Measurements from ENCODE around the gene KRT20. TPM values are rescaled to one million over a fixed set of nuclear protein-coding genes. Genes with fewer than 3 reads are reported as not detected.

The KRT20 gene
- polyA plus RNA-seq, 3 donors, result not detected

GRCh38 chr17:40883626-40884334, 1.3 kb downstream of the KRT20 start:
- H3K36me3 ChIP-seq (replicated peaks in 1 of 2; ENCODE audit: control insufficient read depth in 1 of 2, insufficient read depth in 2 of 2, low read length in 2 of 2), result no peaks in the 10 kb centered on the region
- no peak overlapping the region for H3K4me3 Mint-ChIP-seq
- peaks cover 11 to 31% (median 15%) of the 10 kb centered on the region in 3 donors for H3K27me3 Mint-ChIP-seq (ENCODE audit: low read depth in 3 of 3)
- H3K9me3 Mint-ChIP-seq, result peaks cover 0 to 2% (median 0%) of the 10 kb centered on the region in 7 donors
- no peaks in the 10 kb centered on the region for H4K20me1 ChIP-seq (ENCODE audit: insufficient read depth, low read length)
- H3K79me2 ChIP-seq (ENCODE audit: insufficient read depth, low read length), result no peaks in the 10 kb centered on the region
- H3K4me1 ChIP-seq (ENCODE audit: control insufficient read depth in 1 of 2, insufficient read depth in 2 of 2, low read length in 2 of 2), result no peaks in the 10 kb centered on the region
- WGBS (ENCODE audit: insufficient coverage), result 91% methylated on average over 4 of the region's 7 CpGs
- H3K4me2 ChIP-seq (replicated peaks; ENCODE audit: extremely low read depth, low read length, poor library complexity, severe bottlenecking), result no peak overlapping the region
- no peak overlapping the region for H3K27ac Mint-ChIP-seq
- no peak for TF ChIP-seq CTCF (IDR thresholded peaks at IDR 0.05)
- H3K9ac ChIP-seq (ENCODE audit: insufficient read depth, low read length, poor library complexity, severe bottlenecking), result no peak overlapping the region
- H3K9me3 ChIP-seq (replicated peaks in 1 of 2; ENCODE audit: control insufficient read depth in 1 of 2, insufficient read depth in 1 of 2, low read length in 2 of 2), result no peaks in the 10 kb centered on the region
- peaks cover 8 to 14% of the 10 kb centered on the region in 2 donors for H3K27me3 ChIP-seq (ENCODE audit: control insufficient read depth in 2 of 2, insufficient read depth in 2 of 2, low read length in 2 of 2)
- H3K27ac ChIP-seq (ENCODE audit: low read depth in 1 of 2, low read length in 2 of 2), result no peak overlapping the region
- no peak overlapping the region for H3K4me3 ChIP-seq (replicated peaks in 1 of 3; ENCODE audit: low read depth in 2 of 3, low read length in 3 of 3)
- DNase-seq, result no peak
- no peak overlapping the region for H2AFZ ChIP-seq (ENCODE audit: insufficient read depth, low read depth, low read length, poor library complexity, severe bottlenecking)
- no peaks in the 10 kb centered on the region for H3K4me1 Mint-ChIP-seq
- intact Hi-C loops (cut with micrococcal nuclease), result no loop called here
- H3K36me3 Mint-ChIP-seq, result no peaks in the 10 kb centered on the region

GRCh38 chr17:40883031-40883430, 2.0 kb downstream of the KRT20 start:
- H3K27me3 Mint-ChIP-seq (ENCODE audit: low read depth in 3 of 3), result peaks cover 9 to 25% (median 11%) of the 10 kb centered on the region in 3 donors
- Histone ChIP-seq H3K9ac (ENCODE audit: insufficient read depth, low read length, poor library complexity, severe bottlenecking) (no peak overlapping the region), H4K20me1 (ENCODE audit: insufficient read depth, low read length) (no peaks in the 10 kb centered on the region), H3K27ac (ENCODE audit: low read depth in 1 of 2, low read length in 2 of 2) (no peak overlapping the region), H3K4me2 (replicated peaks; ENCODE audit: extremely low read depth, low read length, poor library complexity, severe bottlenecking) (no peak overlapping the region), H3K9me3 (replicated peaks in 1 of 2; ENCODE audit: control insufficient read depth in 1 of 2, insufficient read depth in 1 of 2, low read length in 2 of 2) (no peaks in the 10 kb centered on the region), H3K79me2 (ENCODE audit: insufficient read depth, low read length) (no peaks in the 10 kb centered on the region), H3K4me3 (replicated peaks in 1 of 3; ENCODE audit: low read depth in 2 of 3, low read length in 3 of 3) (no peak overlapping the region), H3K36me3 (replicated peaks in 1 of 2; ENCODE audit: control insufficient read depth in 1 of 2, insufficient read depth in 2 of 2, low read length in 2 of 2) (no peaks in the 10 kb centered on the region), H3K27me3 (ENCODE audit: control insufficient read depth in 2 of 2, insufficient read depth in 2 of 2, low read length in 2 of 2) (peaks cover 3 to 14% of the 10 kb centered on the region in 2 donors), H3K4me1 (ENCODE audit: control insufficient read depth in 1 of 2, insufficient read depth in 2 of 2, low read length in 2 of 2) (no peaks in the 10 kb centered on the region), H2AFZ (ENCODE audit: insufficient read depth, low read depth, low read length, poor library complexity, severe bottlenecking) (no peak overlapping the region)
- no peak for TF ChIP-seq CTCF (IDR thresholded peaks at IDR 0.05)
- H3K36me3 Mint-ChIP-seq, result no peaks in the 10 kb centered on the region
- DNase-seq, result no peak
- H3K4me1 Mint-ChIP-seq, result no peaks in the 10 kb centered on the region
- 100% methylated on average over 1 of the region's 1 CpG for WGBS (ENCODE audit: insufficient coverage)
- intact Hi-C loops (cut with micrococcal nuclease), result no loop called here
- H3K4me3 Mint-ChIP-seq, result peak overlapping the region in 1 of 2 donors; percentile 31
- no peak overlapping the region for H3K27ac Mint-ChIP-seq
- peaks cover 0 to 2% (median 0%) of the 10 kb centered on the region in 7 donors for H3K9me3 Mint-ChIP-seq
